ENCODE results near the gene UBE2L6. TPM values are rescaled to one million over a fixed set of nuclear protein-coding genes. Genes with fewer than 3 reads are reported as not detected.

The UBE2L6 gene
- total RNA-seq, 1 donor from 2014 or later: 120 TPM

- Histone ChIP-seq H3K27me3 (no peaks in the 10 kb centered on the region), H3K4me1 (no peaks in the 10 kb centered on the region), H3K4me3 (no peak overlapping the region), H3K36me3 (no peaks in the 10 kb centered on the region), H3K27ac (no peak overlapping the region), H3K9me3 (no peaks in the 10 kb centered on the region)
- TF ChIP-seq CTCF (IDR thresholded peaks at IDR 0.05): no peak
- peak; percentile 17 for ATAC-seq
- intact Hi-C loops (cut with DNase I): no loop called here
- DNase-seq: no peak
Observed at GRCh38 chr11:57585301-57585700, 17.8 kb upstream of the UBE2L6 start.

DNA sequence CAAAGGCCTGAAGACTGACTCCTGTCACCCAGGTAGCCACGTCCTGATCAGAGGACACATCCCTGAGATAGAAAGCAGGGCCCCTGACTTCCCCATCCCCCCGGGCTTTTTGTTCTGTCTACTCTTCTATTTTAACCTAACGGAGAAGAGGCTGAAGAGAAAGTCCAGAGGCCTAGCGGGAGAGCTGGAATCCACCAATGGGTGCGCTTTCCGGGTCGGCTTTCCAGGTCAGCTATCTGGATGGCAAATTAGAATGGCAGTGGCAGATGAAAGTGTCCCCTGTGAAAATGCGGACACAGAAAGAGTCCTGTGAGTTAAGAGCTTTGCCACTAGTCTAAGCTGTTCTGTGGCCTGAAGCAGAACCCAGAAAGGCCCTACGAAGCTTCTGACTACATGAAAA lies 16.9 kb upstream of the UBE2L6 start:
- ATAC-seq (no peak), DNase-seq (no peak)
- intact Hi-C loops (cut with DNase I): no loop called here
- H3K4me1 ChIP-seq: no peaks in the 10 kb centered on the region
- no peak overlapping the region for H3K27ac ChIP-seq
- no peaks in the 10 kb centered on the region for H3K9me3 ChIP-seq
- no peaks in the 10 kb centered on the region for H3K27me3 ChIP-seq
- TF ChIP-seq CTCF (IDR thresholded peaks at IDR 0.05): no peak
- H3K4me3 ChIP-seq: no peak overlapping the region
- no peaks in the 10 kb centered on the region for H3K36me3 ChIP-seq

GRCh38 chr11:57574061-57574460 lies 6.6 kb upstream of the UBE2L6 start:
- DNase-seq (no peak), ATAC-seq (no peak)
- Histone ChIP-seq H3K27me3 (peaks cover 6% of the 10 kb centered on the region), H3K27ac (no peak overlapping the region), H3K4me1 (no peaks in the 10 kb centered on the region), H3K36me3 (no peaks in the 10 kb centered on the region), H3K9me3 (no peaks in the 10 kb centered on the region), H3K4me3 (no peak overlapping the region)
- intact Hi-C loops (cut with DNase I): no loop called here
- TF ChIP-seq CTCF (IDR thresholded peaks at IDR 0.05): no peak

GRCh38 chr11:57571606-57572005 lies 4.1 kb upstream of the UBE2L6 start:
- no peak for DNase-seq
- no peak for TF ChIP-seq CTCF (IDR thresholded peaks at IDR 0.05)
- H3K4me3 ChIP-seq: no peak overlapping the region
- no peak for ATAC-seq
- no peaks in the 10 kb centered on the region for H3K36me3 ChIP-seq
- no peaks in the 10 kb centered on the region for H3K27me3 ChIP-seq
- H3K9me3 ChIP-seq: no peaks in the 10 kb centered on the region
- H3K27ac ChIP-seq: no peak overlapping the region
- peaks cover 1% of the 10 kb centered on the region for H3K4me1 ChIP-seq
- intact Hi-C loops (cut with DNase I): no loop called here

DNA sequence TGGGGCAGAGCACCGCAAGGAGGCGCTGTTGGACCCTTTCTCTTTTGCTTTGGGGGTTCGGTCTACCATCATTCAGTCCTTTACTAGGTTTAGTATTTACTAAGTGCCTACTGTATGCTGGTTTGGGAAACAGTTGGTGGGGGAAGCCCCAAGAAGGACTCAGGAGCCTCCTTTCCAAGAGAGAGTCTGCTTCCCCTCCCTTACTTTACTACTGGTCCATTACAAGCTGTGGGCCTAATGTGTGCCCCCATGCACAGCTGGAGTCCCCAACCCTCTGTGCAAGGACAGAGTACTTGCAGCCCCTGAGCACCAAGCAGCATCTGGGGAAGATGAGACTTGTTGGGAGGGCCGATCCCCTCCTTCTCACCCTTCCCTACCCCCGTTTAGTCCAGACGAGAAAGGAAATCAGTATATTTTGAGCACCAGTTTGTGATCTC lies 876 bp upstream of the UBE2L6 start:
- peak overlapping the region; percentile 89 for H3K27ac ChIP-seq
- no peaks in the 10 kb centered on the region for H3K9me3 ChIP-seq
- no peak for DNase-seq
- ATAC-seq: no peak
- no peaks in the 10 kb centered on the region for H3K36me3 ChIP-seq
- no peaks in the 10 kb centered on the region for H3K27me3 ChIP-seq
- H3K4me1 ChIP-seq: peaks cover 12% of the 10 kb centered on the region
- TF ChIP-seq CTCF (IDR thresholded peaks at IDR 0.05): peak; percentile 92
- intact Hi-C loops (cut with DNase I): loop anchor here (5.0 kb wide), 1 partner anchor 74 kb away; no protein-coding TSS in a partner anchor
- H3K4me3 ChIP-seq: peak overlapping the region; percentile 96
